HFFc6 (cell line): Measurements from ENCODE around the gene FNDC1. TPM values are rescaled to one million over a fixed set of nuclear protein-coding genes. Genes with fewer than 3 reads are reported as not detected.

Experiments
- DNase-seq: peaks from one replicate; pipeline ENCODE4 v3.0.0-alpha.2; 2018
- H3K27ac Mint-ChIP-seq: 2 replicates; pipeline ENCODE4 v1.8.0; 2020; ENCODE audit warnings: mild to moderate bottlenecking, mixed read lengths
- H3K27me3 Mint-ChIP-seq: 2 replicates; pipeline ENCODE4 v1.8.0; 2021; ENCODE audit warnings: mild to moderate bottlenecking, moderate library complexity, mixed read lengths; ENCODE audit not compliant: insufficient read depth
- H3K36me3 Mint-ChIP-seq: 2 replicates; pipeline ENCODE4 v1.8.0; 2021; ENCODE audit warnings: low read depth, mixed read lengths
- H3K4me1 Mint-ChIP-seq: 2 replicates; pipeline ENCODE4 v1.8.0; 2020; ENCODE audit warnings: low read depth, mixed read lengths
- H3K4me3 Mint-ChIP-seq: 2 replicates; pipeline ENCODE4 v1.8.0; 2020; ENCODE audit warnings: mild to moderate bottlenecking, moderate library complexity, mixed read lengths
- H3K9me3 Mint-ChIP-seq: 2 replicates; pipeline ENCODE4 v1.8.0; 2020; ENCODE audit warnings: mild to moderate bottlenecking, mixed read lengths
- total RNA-seq, 6 experiments: library from RNA; stranded (reverse); fragmentation: NEBNext Ultra II Directional; extraction: Animal tissue kit (Norgen Biotek cat#: 25700); gene quantifications; 2 replicates in 1 of 6; 3 replicates in 5 of 6; pipeline ENCODE4 v1.2.3, GENCODE V29; 2021
- TF ChIP-seq, protein P1 (sequence below): fragments of 200-600 bp; sonication (generic); IDR thresholded peaks from 2 replicates; pipeline ENCODE4 v1.5.0; 2021; ENCODE audit warnings: antibody characterized with exemption, mild to moderate bottlenecking

The FNDC1 gene
- total RNA-seq, 6 experiments from 2014 or later, result not detected

GRCh38 chr6:159303784-159304183 lies 134.6 kb downstream of the FNDC1 start:
- Mint-ChIP-seq H3K4me1 (no peaks in the 10 kb centered on the region), H3K27ac (no peak overlapping the region), H3K36me3 (no peaks in the 10 kb centered on the region), H3K9me3 (peaks cover 10% of the 10 kb centered on the region), H3K27me3 (peaks cover 6% of the 10 kb centered on the region; the same call in 1 of the 2 replicates), H3K4me3 (no peak overlapping the region)
- TF ChIP-seq, protein P1, sequence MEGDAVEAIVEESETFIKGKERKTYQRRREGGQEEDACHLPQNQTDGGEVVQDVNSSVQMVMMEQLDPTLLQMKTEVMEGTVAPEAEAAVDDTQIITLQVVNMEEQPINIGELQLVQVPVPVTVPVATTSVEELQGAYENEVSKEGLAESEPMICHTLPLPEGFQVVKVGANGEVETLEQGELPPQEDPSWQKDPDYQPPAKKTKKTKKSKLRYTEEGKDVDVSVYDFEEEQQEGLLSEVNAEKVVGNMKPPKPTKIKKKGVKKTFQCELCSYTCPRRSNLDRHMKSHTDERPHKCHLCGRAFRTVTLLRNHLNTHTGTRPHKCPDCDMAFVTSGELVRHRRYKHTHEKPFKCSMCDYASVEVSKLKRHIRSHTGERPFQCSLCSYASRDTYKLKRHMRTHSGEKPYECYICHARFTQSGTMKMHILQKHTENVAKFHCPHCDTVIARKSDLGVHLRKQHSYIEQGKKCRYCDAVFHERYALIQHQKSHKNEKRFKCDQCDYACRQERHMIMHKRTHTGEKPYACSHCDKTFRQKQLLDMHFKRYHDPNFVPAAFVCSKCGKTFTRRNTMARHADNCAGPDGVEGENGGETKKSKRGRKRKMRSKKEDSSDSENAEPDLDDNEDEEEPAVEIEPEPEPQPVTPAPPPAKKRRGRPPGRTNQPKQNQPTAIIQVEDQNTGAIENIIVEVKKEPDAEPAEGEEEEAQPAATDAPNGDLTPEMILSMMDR, result no peak
- no peak for DNase-seq

GRCh38 chr6:159304641-159305040 lies 135.4 kb downstream of the FNDC1 start:
- no peaks in the 10 kb centered on the region for H3K4me1 Mint-ChIP-seq
- peaks cover 5% of the 10 kb centered on the region for H3K9me3 Mint-ChIP-seq
- H3K27ac Mint-ChIP-seq, result no peak overlapping the region
- peaks cover 6% of the 10 kb centered on the region; the same call in 1 of the 2 replicates for H3K27me3 Mint-ChIP-seq
- H3K36me3 Mint-ChIP-seq, result no peaks in the 10 kb centered on the region
- no peak for DNase-seq
- TF ChIP-seq, protein P1, result no peak
- no peak overlapping the region for H3K4me3 Mint-ChIP-seq

GRCh38 chr6:159305159-159305558 lies 136.0 kb downstream of the FNDC1 start:
- no peak overlapping the region for H3K27ac Mint-ChIP-seq
- peaks cover 5% of the 10 kb centered on the region for H3K9me3 Mint-ChIP-seq
- H3K27me3 Mint-ChIP-seq, result peaks cover 6% of the 10 kb centered on the region; the same call in 1 of the 2 replicates
- no peaks in the 10 kb centered on the region for H3K36me3 Mint-ChIP-seq
- TF ChIP-seq, protein P1, result no peak
- no peaks in the 10 kb centered on the region for H3K4me1 Mint-ChIP-seq
- H3K4me3 Mint-ChIP-seq, result no peak overlapping the region
- no peak for DNase-seq

GRCh38 chr6:159305804-159306537 lies 136.8 kb downstream of the FNDC1 start:
- H3K27ac Mint-ChIP-seq, result no peak overlapping the region
- peaks cover 6% of the 10 kb centered on the region; the same call in 1 of the 2 replicates for H3K27me3 Mint-ChIP-seq
- H3K4me3 Mint-ChIP-seq, result no peak overlapping the region
- H3K36me3 Mint-ChIP-seq, result no peaks in the 10 kb centered on the region
- no peaks in the 10 kb centered on the region for H3K4me1 Mint-ChIP-seq
- TF ChIP-seq, protein P1, result no peak
- peaks cover 5% of the 10 kb centered on the region for H3K9me3 Mint-ChIP-seq
- DNase-seq, result no peak

DNA sequence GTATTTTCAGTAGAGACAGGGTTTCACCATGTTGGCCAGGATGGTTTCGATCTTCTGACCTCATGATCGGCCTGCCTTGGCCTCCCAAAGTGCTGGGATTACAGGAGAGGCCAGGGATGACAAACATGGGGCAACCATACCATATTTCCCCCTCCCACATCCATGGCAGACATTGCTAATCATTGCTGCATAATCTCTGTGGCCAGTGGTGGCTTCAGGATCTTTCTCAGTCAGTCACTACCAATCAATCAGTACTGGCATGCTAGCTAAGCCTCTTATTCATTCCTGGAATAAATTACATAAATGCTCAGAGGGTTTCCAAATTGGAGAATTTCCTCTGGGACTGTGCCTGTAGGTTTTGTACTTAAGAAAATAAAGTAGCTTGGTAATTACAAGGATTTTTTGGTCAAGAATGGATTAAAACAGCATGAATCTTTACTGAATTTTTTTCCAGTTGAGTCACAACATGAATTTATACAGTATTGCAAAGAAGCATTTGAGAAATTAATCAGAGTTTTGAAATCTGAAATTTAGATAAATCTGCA lies 138.1 kb downstream of the FNDC1 start:
- DNase-seq, result no peak
- Mint-ChIP-seq H3K36me3 (no peaks in the 10 kb centered on the region), H3K4me3 (no peak overlapping the region), H3K4me1 (no peaks in the 10 kb centered on the region), H3K9me3 (peaks cover 5% of the 10 kb centered on the region), H3K27me3 (peaks cover 6% of the 10 kb centered on the region; the same call in 1 of the 2 replicates), H3K27ac (no peak overlapping the region)
- TF ChIP-seq, protein P1, result no peak
